ENCODE measurements around the gene DCAF7.
A peak's percentile ranks its signal among the peaks of the same experiment; 100 is the strongest.

DCAF7 gene

DNA sequence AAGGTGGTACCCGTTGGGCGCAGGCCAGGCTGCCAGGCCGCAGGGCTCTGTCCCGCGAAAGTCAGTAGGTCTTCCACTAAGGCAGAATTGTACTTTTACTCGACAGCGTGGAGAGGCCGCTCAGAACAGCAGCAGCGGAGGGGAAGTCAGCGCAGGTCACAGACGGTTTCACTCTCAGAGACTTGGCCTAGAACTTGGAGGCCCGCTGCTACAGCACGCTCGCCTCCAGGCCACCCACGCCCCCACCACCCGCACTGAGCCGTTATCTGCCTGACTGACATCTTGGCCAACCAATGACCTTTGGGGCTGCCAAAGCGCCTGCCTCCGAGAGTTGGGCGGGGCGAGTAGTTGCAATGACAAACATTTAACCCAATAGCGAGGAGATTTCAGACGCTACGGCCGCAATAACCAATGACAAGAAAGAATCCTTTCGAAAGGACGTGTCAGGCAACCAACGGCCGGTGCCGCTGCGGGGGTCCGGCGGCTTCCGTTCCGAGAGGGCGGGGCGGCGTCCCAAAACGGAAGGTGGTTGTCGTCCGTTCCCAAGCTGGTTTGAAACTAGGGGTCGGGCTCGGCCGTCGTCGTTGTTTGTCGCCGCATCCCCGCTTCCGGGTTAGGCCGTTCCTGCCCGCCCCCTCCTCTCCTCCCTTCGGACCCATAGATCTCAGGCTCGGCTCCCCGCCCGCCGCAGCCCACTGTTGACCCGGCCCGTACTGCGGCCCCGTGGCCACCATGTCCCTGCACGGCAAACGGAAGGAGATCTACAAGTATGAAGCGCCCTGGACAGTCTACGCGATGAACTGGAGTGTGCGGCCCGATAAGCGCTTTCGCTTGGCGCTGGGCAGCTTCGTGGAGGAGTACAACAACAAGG lies at the start of gene DCAF7:
Gene DCAF7, plus strand, starts transcription at position 532 of the 871 bp plus-strand sequence. Its CDS starts 201 bp downstream, at position 733.
- Histone ChIP-seq H3K36me3 (ENCODE audit: insufficient read depth, low read length) (peaks cover 15% of the 10 kb centered on the region), H3K27ac (peak within 1 kb of the TSS; percentile 51), H3K4me3 (peak within 1 kb of the TSS; percentile 99), H3K9me3 (ENCODE audit: low read depth, low read length) (no peaks in the 10 kb centered on the region), H3K9ac (ENCODE audit: insufficient read length) (peak within 1 kb of the TSS; percentile 97)
- DNase-seq (ENCODE audit: low read depth, low spot score) = peak; percentile 99
- no peak for TF ChIP-seq EZH2 (IDR thresholded peaks at IDR 0.05)
- TF ChIP-seq POLR2AphosphoS5 (IDR thresholded peaks at IDR 0.05; ENCODE audit: borderline replicate concordance, low read depth, low read length) = peak; percentile 78
- TF ChIP-seq FOXP2 (optimal IDR thresholded peaks at IDR 0.05; ENCODE audit: control extremely low read depth, extremely low read length, insufficient read depth) = no peak

GRCh38 chr17:63500543-63501390 lies 49.5 kb upstream of the DCAF7 start:
- no peaks in the 10 kb centered on the region for H3K9me3 ChIP-seq (ENCODE audit: low read depth, low read length)
- DNase-seq (ENCODE audit: low read depth, low spot score) = no peak
- H3K27ac ChIP-seq = no peak overlapping the region
- no peak for TF ChIP-seq POLR2AphosphoS5 (IDR thresholded peaks at IDR 0.05; ENCODE audit: borderline replicate concordance, low read depth, low read length)
- no peak overlapping the region for H3K4me3 ChIP-seq
- H3K36me3 ChIP-seq (ENCODE audit: insufficient read depth, low read length) = no peaks in the 10 kb centered on the region
- no peak overlapping the region for H3K9ac ChIP-seq (ENCODE audit: insufficient read length)

- no peak for DNase-seq (ENCODE audit: low read depth, low spot score)
- H3K9ac ChIP-seq (ENCODE audit: insufficient read length) = no peak overlapping the region
Measured at GRCh38 chr17:63503341-63503705, 47.0 kb upstream of the DCAF7 start.

DNA sequence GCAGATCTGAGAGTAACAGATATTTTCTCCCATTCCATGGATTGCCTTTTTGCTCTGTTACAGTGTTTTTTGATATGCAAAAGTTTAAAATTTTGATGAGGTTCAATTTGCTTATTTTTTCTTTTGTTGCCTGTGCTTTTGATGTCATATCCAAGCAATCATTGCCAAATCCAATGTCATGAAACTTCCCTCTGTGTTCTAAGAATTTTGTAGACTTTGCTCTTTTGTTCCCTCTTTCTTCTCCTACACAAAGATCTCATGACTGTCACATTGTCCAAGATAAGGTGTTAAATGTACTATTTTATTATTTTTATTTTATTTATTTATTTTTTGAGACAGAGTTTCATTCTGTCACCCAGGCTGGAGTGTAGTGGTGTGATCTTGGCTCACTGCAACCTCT lies 46.0 kb upstream of the DCAF7 start:
- Histone ChIP-seq H3K9me3 (ENCODE audit: low read depth, low read length) (no peaks in the 10 kb centered on the region), H3K4me3 (no peak overlapping the region), H3K36me3 (ENCODE audit: insufficient read depth, low read length) (no peaks in the 10 kb centered on the region), H3K9ac (ENCODE audit: insufficient read length) (no peak overlapping the region), H3K27ac (no peak overlapping the region)
- TF ChIP-seq EZH2 (IDR thresholded peaks at IDR 0.05) = no peak
- DNase-seq (ENCODE audit: low read depth, low spot score) = no peak

More at GRCh38 chr17:63503341-63503705, 47.0 kb upstream of the DCAF7 start:
- H3K4me3 ChIP-seq = no peak overlapping the region
- H3K9me3 ChIP-seq (ENCODE audit: low read depth, low read length) = no peaks in the 10 kb centered on the region
- H3K27ac ChIP-seq = no peak overlapping the region
- no peak for TF ChIP-seq POLR2AphosphoS5 (IDR thresholded peaks at IDR 0.05; ENCODE audit: borderline replicate concordance, low read depth, low read length)
- TF ChIP-seq FOXP2 (optimal IDR thresholded peaks at IDR 0.05; ENCODE audit: control extremely low read depth, extremely low read length, insufficient read depth) = no peak
- TF ChIP-seq EZH2 (IDR thresholded peaks at IDR 0.05) = no peak
- H3K36me3 ChIP-seq (ENCODE audit: insufficient read depth, low read length) = no peaks in the 10 kb centered on the region

DNA sequence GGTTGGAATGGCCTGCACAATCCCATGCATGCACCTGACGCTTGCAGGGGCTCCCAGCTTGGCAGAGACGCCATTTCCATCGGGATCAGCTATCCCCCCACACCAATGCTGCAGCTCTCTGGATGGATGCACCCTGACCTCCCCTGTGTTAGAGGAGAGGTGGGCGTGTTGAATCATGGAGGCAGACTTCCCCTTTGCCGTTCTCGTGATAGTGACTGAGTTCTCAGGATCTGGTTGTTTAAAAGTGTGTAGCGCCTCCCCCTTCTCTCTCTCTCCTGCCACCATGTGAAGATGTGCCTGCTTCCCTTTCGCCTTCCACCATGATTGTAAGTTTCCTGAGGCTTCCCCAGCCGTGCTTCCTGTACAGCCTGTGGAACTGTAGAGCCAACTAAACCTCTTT lies 44.9 kb upstream of the DCAF7 start:
- Histone ChIP-seq H3K27ac (no peak overlapping the region), H3K4me3 (no peak overlapping the region), H3K9me3 (ENCODE audit: low read depth, low read length) (no peaks in the 10 kb centered on the region), H3K36me3 (ENCODE audit: insufficient read depth, low read length) (no peaks in the 10 kb centered on the region), H3K9ac (ENCODE audit: insufficient read length) (no peak overlapping the region)
- TF ChIP-seq FOXP2 (optimal IDR thresholded peaks at IDR 0.05; ENCODE audit: control extremely low read depth, extremely low read length, insufficient read depth) (no peak), POLR2AphosphoS5 (IDR thresholded peaks at IDR 0.05; ENCODE audit: borderline replicate concordance, low read depth, low read length) (no peak), EZH2 (IDR thresholded peaks at IDR 0.05) (no peak)
- DNase-seq (ENCODE audit: low read depth, low spot score) = no peak

DNA sequence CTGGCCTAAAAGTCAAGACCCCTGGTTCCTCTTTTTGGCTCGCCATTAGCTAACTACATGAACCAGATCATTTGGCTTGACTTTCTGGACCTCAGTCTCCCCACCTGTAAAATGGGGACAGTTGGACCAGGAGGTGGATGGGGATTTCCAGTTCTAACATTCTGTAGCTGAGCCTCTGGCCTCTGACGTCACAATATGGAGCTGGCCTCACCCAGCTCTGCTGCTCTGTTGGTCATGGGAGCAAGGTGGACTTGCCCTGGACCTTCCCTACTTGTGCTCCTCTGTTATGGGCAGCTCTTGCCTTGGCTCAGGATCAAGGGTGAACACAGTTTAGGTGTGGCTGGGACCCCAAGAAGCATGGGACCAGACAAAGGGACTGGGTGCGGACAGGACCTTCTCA lies 43.6 kb upstream of the DCAF7 start:
- no peak overlapping the region for H3K27ac ChIP-seq
- TF ChIP-seq FOXP2 (optimal IDR thresholded peaks at IDR 0.05; ENCODE audit: control extremely low read depth, extremely low read length, insufficient read depth) (no peak), POLR2AphosphoS5 (IDR thresholded peaks at IDR 0.05; ENCODE audit: borderline replicate concordance, low read depth, low read length) (no peak), EZH2 (IDR thresholded peaks at IDR 0.05) (no peak)
- DNase-seq (ENCODE audit: low read depth, low spot score) = no peak

DNA sequence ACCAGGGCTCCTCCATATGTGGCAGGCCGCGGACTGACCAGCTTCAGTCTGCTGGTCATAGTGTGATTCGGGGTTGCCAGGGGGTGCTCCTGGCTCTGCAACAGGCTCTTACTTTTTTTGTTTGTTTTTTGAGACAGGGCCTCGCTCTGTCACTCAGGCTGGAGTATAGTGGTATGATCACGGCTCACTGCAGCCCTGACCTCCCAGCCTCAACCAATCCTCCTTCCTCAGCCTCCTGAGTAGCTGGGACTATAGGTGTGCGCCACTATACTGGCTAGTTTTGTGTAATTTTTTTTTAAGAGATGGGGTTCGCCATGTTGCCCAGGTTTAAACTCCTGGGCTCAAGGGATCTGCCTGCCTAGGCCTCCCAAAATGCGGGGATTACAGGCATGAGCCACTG lies 38.9 kb upstream of the DCAF7 start:
- TF ChIP-seq FOXP2 (optimal IDR thresholded peaks at IDR 0.05; ENCODE audit: control extremely low read depth, extremely low read length, insufficient read depth) = no peak
- TF ChIP-seq POLR2AphosphoS5 (IDR thresholded peaks at IDR 0.05; ENCODE audit: borderline replicate concordance, low read depth, low read length) = no peak
- TF ChIP-seq EZH2 (IDR thresholded peaks at IDR 0.05) = no peak
- no peak for DNase-seq (ENCODE audit: low read depth, low spot score)
- H3K27ac ChIP-seq = no peak overlapping the region

More for the DNA sequence above, 43.6 kb upstream of the DCAF7 start:
- Histone ChIP-seq H3K4me3 (no peak overlapping the region), H3K9ac (ENCODE audit: insufficient read length) (no peak overlapping the region), H3K36me3 (ENCODE audit: insufficient read depth, low read length) (no peaks in the 10 kb centered on the region), H3K9me3 (ENCODE audit: low read depth, low read length) (no peaks in the 10 kb centered on the region)

DNA sequence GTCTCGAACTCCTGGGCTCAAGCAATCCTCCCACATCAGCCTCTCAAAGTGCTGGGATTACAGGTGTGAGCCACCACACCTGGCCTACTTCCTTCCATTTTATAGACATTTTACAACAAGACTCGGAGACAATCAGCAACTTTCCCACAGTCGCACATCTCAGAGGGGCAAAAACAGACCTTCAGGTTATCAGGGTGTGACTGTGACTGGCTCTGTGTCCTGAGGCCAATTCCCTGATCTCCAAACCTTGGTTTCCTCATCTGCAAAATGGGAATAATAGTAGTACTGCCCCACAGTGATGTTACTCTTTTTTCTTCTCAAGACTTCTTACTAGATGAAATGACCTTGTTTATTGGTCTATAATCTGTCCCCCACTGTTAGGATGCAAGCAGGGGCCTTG lies 37.9 kb upstream of the DCAF7 start:
- Histone ChIP-seq H3K27ac (no peak overlapping the region), H3K36me3 (ENCODE audit: insufficient read depth, low read length) (no peaks in the 10 kb centered on the region), H3K9me3 (ENCODE audit: low read depth, low read length) (no peaks in the 10 kb centered on the region), H3K9ac (ENCODE audit: insufficient read length) (no peak overlapping the region), H3K4me3 (no peak overlapping the region)
- no peak for DNase-seq (ENCODE audit: low read depth, low spot score)
- TF ChIP-seq EZH2 (IDR thresholded peaks at IDR 0.05) (no peak), FOXP2 (optimal IDR thresholded peaks at IDR 0.05; ENCODE audit: control extremely low read depth, extremely low read length, insufficient read depth) (no peak), POLR2AphosphoS5 (IDR thresholded peaks at IDR 0.05; ENCODE audit: borderline replicate concordance, low read depth, low read length) (no peak)

More for the DNA sequence above, 38.9 kb upstream of the DCAF7 start:
- Histone ChIP-seq H3K36me3 (ENCODE audit: insufficient read depth, low read length) (no peaks in the 10 kb centered on the region), H3K9ac (ENCODE audit: insufficient read length) (no peak overlapping the region), H3K4me3 (no peak overlapping the region), H3K9me3 (ENCODE audit: low read depth, low read length) (no peaks in the 10 kb centered on the region)

All from SK-N-MC (cell line).